GM23338 (cell line): Measurements from ENCODE around the gene VPS25. TPM values are rescaled to one million over a fixed set of nuclear protein-coding genes. Genes with fewer than 3 reads are reported as not detected.

Source experiments
- ATAC-seq: fragments of 200-7000 bp; cut with Tn5 transposase; 3 replicates; pipeline ENCODE4 v1.9.1; 2020
- DNase-seq: peaks from one replicate; pipeline ENCODE4 v3.0.0-alpha.2; 2015; ENCODE audit warnings: low spot score
- H2AFZ ChIP-seq: fragments of 200-600 bp; sonication (generic); 2 replicates; pipeline ENCODE4 v1.8.0; 2016; ENCODE audit warnings: antibody characterized with exemption, mild to moderate bottlenecking, moderate library complexity
- H3F3A ChIP-seq: fragments of 200-600 bp; sonication (generic); replicated peaks from 2 replicates; pipeline ENCODE4 v1.8.0; 2017; ENCODE audit warnings: antibody characterized with exemption, mixed run types, low read depth
- H3K27ac ChIP-seq: fragments of 200-600 bp; sonication (generic); 2 replicates; pipeline ENCODE4 v1.6.1; 2016; ENCODE audit warnings: low read depth
- H3K27me3 ChIP-seq: fragments of 200-600 bp; sonication (generic); 2 replicates; pipeline ENCODE4 v1.8.0; 2016; ENCODE audit warnings: mild to moderate bottlenecking, mixed run types, moderate library complexity; ENCODE audit not compliant: insufficient read depth
- H3K36me3 ChIP-seq: fragments of 200-600 bp; sonication (generic); 2 replicates; pipeline ENCODE4 v1.8.0; 2016; ENCODE audit warnings: mild to moderate bottlenecking; ENCODE audit not compliant: insufficient read depth
- H3K4me1 ChIP-seq: fragments of 200-600 bp; sonication (generic); 2 replicates; pipeline ENCODE4 v1.8.0; 2016; ENCODE audit warnings: mild to moderate bottlenecking, moderate library complexity; ENCODE audit not compliant: insufficient read depth
- H3K4me2 ChIP-seq: fragments of 200-600 bp; sonication (generic); 2 replicates; pipeline ENCODE4 v1.7.1; 2017; ENCODE audit warnings: mixed run types
- H3K4me3 ChIP-seq: fragments of 200-600 bp; sonication (generic); 2 replicates; pipeline ENCODE4 v1.6.1; 2016; ENCODE audit warnings: mixed run types
- H3K79me2 ChIP-seq: fragments of 200-600 bp; sonication (generic); replicated peaks from 2 replicates; pipeline ENCODE4 v1.8.0; 2017; ENCODE audit warnings: mild to moderate bottlenecking; ENCODE audit not compliant: insufficient read depth
- H3K9me2 ChIP-seq: fragments of 200-600 bp; sonication (generic); 2 replicates; pipeline ENCODE4 v1.8.0; 2017; ENCODE audit not compliant: insufficient read depth
- H4K20me1 ChIP-seq: fragments of 200-600 bp; sonication (generic); replicated peaks from 2 replicates; pipeline ENCODE4 v1.8.0; 2017; ENCODE audit warnings: mild to moderate bottlenecking; ENCODE audit not compliant: insufficient read depth
- H3K27ac Mint-ChIP-seq: 2 replicates; pipeline ENCODE4 v1.8.0; 2020; ENCODE audit warnings: inconsistent platforms, mild to moderate bottlenecking, moderate library complexity, mixed read lengths
- H3K27me3 Mint-ChIP-seq: 3 replicates; pipeline ENCODE4 v1.8.0; 2022; ENCODE audit warnings: low read depth, mild to moderate bottlenecking, moderate library complexity, mixed read lengths, inconsistent platforms; ENCODE audit not compliant: insufficient read depth, poor library complexity
- H3K36me3 Mint-ChIP-seq: 3 replicates; pipeline ENCODE4 v1.8.0; 2021; ENCODE audit warnings: low read depth, mild to moderate bottlenecking, inconsistent platforms, moderate library complexity, mixed read lengths
- H3K4me1 Mint-ChIP-seq: 3 replicates; pipeline ENCODE4 v1.8.0; 2020; ENCODE audit warnings: mild to moderate bottlenecking, inconsistent platforms, mixed read lengths
- H3K4me3 Mint-ChIP-seq: 3 replicates; pipeline ENCODE4 v1.8.0; 2021; ENCODE audit warnings: moderate library complexity, mild to moderate bottlenecking, inconsistent platforms, mixed read lengths
- H3K9me3 Mint-ChIP-seq: 3 replicates; pipeline ENCODE4 v1.8.0; 2020; ENCODE audit warnings: moderate library complexity, mild to moderate bottlenecking, inconsistent platforms, mixed read lengths
- CREB1 ChIP-seq: fragments of 250-450 bp; sonication (Bioruptor Pico); IDR thresholded peaks from 2 replicates; pipeline ENCODE4 v1.5.0; 2020; ENCODE audit warnings: low read depth, mild to moderate bottlenecking, moderate library complexity
- EZH2 ChIP-seq: fragments of 200-600 bp; sonication (generic); IDR thresholded peaks from one replicate; pipeline ENCODE4 v1.8.0; 2017; ENCODE audit warnings: antibody characterized with exemption, mild to moderate bottlenecking, low read depth; ENCODE audit not compliant: unreplicated experiment
- EZH2phosphoT487 ChIP-seq: fragments of 200-600 bp; sonication (generic); IDR thresholded peaks from one replicate; pipeline ENCODE4 v1.8.1; 2018; ENCODE audit warnings: antibody characterized with exemption; ENCODE audit not compliant: unreplicated experiment
- JUNB ChIP-seq: IDR thresholded peaks from one replicate; pipeline ENCODE4 v1.6.1; 2016; ENCODE audit warnings: antibody characterized with exemption; ENCODE audit not compliant: unreplicated experiment
- NANOG ChIP-seq: IDR thresholded peaks from 2 replicates; pipeline ENCODE4 v1.6.1; 2016; ENCODE audit warnings: antibody characterized with exemption, borderline replicate concordance
- POLR2AphosphoS5 ChIP-seq: IDR thresholded peaks from 2 replicates; pipeline ENCODE4 v1.6.1; 2016; ENCODE audit warnings: antibody characterized with exemption, low read depth
- STAT1 ChIP-seq: IDR thresholded peaks from one replicate; pipeline ENCODE4 v1.6.1; 2016; ENCODE audit warnings: antibody characterized with exemption; ENCODE audit not compliant: unreplicated experiment
- ZNF114 ChIP-seq: fragments of 250-450 bp; sonication (Bioruptor Pico); IDR thresholded peaks from 2 replicates; pipeline ENCODE4 v1.5.0; 2020; ENCODE audit warnings: mild to moderate bottlenecking, moderate library complexity
- ZNF331 ChIP-seq: fragments of 250-450 bp; sonication (Bioruptor Pico); IDR thresholded peaks from 2 replicates; pipeline ENCODE4 v1.5.0; 2020; ENCODE audit warnings: low read depth, mild to moderate bottlenecking, moderate library complexity
- polyA plus RNA-seq: library from polyadenylated mRNA; unstranded; fragments of >200 nt; fragmentation: Nextera tagmentation; extraction: Ambion mirVana; gene quantifications from 2 replicates; pipeline ENCODE4 v1.2.1, GENCODE V29; 2016
- total RNA-seq: library from RNA; depleted of rRNA; stranded (reverse); fragments of >200 nt; shearing (Covaris generic); gene quantifications from 2 replicates; pipeline ENCODE4 v1.2.3, GENCODE V29; 2014
- TF ChIP-seq, protein P1 (sequence below): IDR thresholded peaks from one replicate; pipeline ENCODE4 v1.6.1; 2018; ENCODE audit warnings: antibody characterized with exemption; ENCODE audit not compliant: unreplicated experiment
- TF ChIP-seq, protein P2 (sequence below): fragments of 250-450 bp; sonication (Bioruptor Pico); IDR thresholded peaks from 2 replicates; pipeline ENCODE4 v1.5.0; 2020; ENCODE audit warnings: mild to moderate bottlenecking, moderate library complexity
- TF ChIP-seq, protein P3 (sequence below), 2 experiments: fragments of 200-600 bp in 1 of 2; sonication (generic) in 1 of 2; conservative IDR thresholded peaks; 2 replicates each; pipeline versions ENCODE4 v1.5.1 to v1.6.1; 2016 to 2017; ENCODE audit warnings: antibody characterized with exemption in 2 of 2, low read depth in 2 of 2, mild to moderate bottlenecking in 2 of 2, moderate library complexity in 1 of 2

The VPS25 gene
- total and polyA plus RNA-seq, 2 experiments from 2014 or later = 105 to 110 TPM

GRCh38 chr17:42780851-42781638 is 7.8 kb downstream of the VPS25 start (continued):
- TF ChIP-seq, protein P1, sequence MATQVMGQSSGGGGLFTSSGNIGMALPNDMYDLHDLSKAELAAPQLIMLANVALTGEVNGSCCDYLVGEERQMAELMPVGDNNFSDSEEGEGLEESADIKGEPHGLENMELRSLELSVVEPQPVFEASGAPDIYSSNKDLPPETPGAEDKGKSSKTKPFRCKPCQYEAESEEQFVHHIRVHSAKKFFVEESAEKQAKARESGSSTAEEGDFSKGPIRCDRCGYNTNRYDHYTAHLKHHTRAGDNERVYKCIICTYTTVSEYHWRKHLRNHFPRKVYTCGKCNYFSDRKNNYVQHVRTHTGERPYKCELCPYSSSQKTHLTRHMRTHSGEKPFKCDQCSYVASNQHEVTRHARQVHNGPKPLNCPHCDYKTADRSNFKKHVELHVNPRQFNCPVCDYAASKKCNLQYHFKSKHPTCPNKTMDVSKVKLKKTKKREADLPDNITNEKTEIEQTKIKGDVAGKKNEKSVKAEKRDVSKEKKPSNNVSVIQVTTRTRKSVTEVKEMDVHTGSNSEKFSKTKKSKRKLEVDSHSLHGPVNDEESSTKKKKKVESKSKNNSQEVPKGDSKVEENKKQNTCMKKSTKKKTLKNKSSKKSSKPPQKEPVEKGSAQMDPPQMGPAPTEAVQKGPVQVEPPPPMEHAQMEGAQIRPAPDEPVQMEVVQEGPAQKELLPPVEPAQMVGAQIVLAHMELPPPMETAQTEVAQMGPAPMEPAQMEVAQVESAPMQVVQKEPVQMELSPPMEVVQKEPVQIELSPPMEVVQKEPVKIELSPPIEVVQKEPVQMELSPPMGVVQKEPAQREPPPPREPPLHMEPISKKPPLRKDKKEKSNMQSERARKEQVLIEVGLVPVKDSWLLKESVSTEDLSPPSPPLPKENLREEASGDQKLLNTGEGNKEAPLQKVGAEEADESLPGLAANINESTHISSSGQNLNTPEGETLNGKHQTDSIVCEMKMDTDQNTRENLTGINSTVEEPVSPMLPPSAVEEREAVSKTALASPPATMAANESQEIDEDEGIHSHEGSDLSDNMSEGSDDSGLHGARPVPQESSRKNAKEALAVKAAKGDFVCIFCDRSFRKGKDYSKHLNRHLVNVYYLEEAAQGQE = no peak

GRCh38 chr17:42781639-42782165 is 8.5 kb downstream of the VPS25 start:
- no peak for DNase-seq
- H3K4me1 Mint-ChIP-seq = peaks cover 24% of the 10 kb centered on the region
- no peak for ATAC-seq
- no peaks in the 10 kb centered on the region for H3K9me2 ChIP-seq
- H3K36me3 Mint-ChIP-seq = peaks cover 24% of the 10 kb centered on the region
- peaks cover 34% of the 10 kb centered on the region for H3K27me3 ChIP-seq
- H2AFZ ChIP-seq = no peak overlapping the region
- H3K4me1 ChIP-seq = peaks cover 21% of the 10 kb centered on the region; the same call in 1 of the 2 replicates
- peak overlapping the region; percentile 72 for H3K4me3 Mint-ChIP-seq
- H3K27ac ChIP-seq = no peak overlapping the region
- H3K27me3 Mint-ChIP-seq = peaks cover 44% of the 10 kb centered on the region
- peaks cover 12% of the 10 kb centered on the region; the same call in 1 of the 2 replicates for H3F3A ChIP-seq
- no peak overlapping the region for H3K4me3 ChIP-seq
- H4K20me1 ChIP-seq = no peaks in the 10 kb centered on the region
- peak overlapping the region; percentile 93; the same call in 1 of the 2 replicates for H3K4me2 ChIP-seq
- no peak overlapping the region for H3K27ac Mint-ChIP-seq
- H3K36me3 ChIP-seq = no peaks in the 10 kb centered on the region
- no peaks in the 10 kb centered on the region; the same call in 2 of the 3 replicates for H3K9me3 Mint-ChIP-seq
- no peaks in the 10 kb centered on the region for H3K79me2 ChIP-seq
- TF ChIP-seq STAT1 (no peak), JUNB (no peak), NANOG (no peak), ZNF114 (CRISPR knock-in tag) (no peak), ZNF331 (CRISPR knock-in tag) (no peak), EZH2phosphoT487 (no peak), POLR2AphosphoS5 (no peak), CREB1 (CRISPR knock-in tag) (no peak), EZH2 (no peak)
- TF ChIP-seq, protein P2, sequence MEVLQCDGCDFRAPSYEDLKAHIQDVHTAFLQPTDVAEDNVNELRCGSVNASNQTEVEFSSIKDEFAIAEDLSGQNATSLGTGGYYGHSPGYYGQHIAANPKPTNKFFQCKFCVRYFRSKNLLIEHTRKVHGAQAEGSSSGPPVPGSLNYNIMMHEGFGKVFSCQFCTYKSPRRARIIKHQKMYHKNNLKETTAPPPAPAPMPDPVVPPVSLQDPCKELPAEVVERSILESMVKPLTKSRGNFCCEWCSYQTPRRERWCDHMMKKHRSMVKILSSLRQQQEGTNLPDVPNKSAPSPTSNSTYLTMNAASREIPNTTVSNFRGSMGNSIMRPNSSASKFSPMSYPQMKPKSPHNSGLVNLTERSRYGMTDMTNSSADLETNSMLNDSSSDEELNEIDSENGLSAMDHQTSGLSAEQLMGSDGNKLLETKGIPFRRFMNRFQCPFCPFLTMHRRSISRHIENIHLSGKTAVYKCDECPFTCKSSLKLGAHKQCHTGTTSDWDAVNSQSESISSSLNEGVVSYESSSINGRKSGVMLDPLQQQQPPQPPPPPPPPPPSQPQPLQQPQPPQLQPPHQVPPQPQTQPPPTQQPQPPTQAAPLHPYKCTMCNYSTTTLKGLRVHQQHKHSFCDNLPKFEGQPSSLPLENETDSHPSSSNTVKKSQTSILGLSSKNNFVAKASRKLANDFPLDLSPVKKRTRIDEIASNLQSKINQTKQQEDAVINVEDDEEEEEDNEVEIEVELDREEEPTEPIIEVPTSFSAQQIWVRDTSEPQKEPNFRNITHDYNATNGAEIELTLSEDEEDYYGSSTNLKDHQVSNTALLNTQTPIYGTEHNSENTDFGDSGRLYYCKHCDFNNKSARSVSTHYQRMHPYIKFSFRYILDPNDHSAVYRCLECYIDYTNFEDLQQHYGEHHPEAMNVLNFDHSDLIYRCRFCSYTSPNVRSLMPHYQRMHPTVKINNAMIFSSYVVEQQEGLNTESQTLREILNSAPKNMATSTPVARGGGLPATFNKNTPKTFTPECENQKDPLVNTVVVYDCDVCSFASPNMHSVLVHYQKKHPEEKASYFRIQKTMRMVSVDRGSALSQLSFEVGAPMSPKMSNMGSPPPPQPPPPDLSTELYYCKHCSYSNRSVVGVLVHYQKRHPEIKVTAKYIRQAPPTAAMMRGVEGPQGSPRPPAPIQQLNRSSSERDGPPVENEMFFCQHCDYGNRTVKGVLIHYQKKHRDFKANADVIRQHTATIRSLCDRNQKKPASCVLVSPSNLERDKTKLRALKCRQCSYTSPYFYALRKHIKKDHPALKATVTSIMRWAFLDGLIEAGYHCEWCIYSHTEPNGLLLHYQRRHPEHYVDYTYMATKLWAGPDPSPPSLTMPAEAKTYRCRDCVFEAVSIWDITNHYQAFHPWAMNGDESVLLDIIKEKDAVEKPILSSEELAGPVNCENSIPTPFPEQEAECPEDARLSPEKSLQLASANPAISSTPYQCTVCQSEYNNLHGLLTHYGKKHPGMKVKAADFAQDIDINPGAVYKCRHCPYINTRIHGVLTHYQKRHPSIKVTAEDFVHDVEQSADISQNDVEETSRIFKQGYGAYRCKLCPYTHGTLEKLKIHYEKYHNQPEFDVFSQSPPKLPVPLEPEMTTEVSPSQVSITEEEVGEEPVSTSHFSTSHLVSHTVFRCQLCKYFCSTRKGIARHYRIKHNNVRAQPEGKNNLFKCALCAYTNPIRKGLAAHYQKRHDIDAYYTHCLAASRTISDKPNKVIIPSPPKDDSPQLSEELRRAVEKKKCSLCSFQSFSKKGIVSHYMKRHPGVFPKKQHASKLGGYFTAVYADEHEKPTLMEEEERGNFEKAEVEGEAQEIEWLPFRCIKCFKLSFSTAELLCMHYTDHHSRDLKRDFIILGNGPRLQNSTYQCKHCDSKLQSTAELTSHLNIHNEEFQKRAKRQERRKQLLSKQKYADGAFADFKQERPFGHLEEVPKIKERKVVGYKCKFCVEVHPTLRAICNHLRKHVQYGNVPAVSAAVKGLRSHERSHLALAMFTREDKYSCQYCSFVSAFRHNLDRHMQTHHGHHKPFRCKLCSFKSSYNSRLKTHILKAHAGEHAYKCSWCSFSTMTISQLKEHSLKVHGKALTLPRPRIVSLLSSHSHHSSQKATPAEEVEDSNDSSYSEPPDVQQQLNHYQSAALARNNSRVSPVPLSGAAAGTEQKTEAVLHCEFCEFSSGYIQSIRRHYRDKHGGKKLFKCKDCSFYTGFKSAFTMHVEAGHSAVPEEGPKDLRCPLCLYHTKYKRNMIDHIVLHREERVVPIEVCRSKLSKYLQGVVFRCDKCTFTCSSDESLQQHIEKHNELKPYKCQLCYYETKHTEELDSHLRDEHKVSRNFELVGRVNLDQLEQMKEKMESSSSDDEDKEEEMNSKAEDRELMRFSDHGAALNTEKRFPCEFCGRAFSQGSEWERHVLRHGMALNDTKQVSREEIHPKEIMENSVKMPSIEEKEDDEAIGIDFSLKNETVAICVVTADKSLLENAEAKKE (CRISPR knock-in tag) = no peak
- TF ChIP-seq, protein P3, sequence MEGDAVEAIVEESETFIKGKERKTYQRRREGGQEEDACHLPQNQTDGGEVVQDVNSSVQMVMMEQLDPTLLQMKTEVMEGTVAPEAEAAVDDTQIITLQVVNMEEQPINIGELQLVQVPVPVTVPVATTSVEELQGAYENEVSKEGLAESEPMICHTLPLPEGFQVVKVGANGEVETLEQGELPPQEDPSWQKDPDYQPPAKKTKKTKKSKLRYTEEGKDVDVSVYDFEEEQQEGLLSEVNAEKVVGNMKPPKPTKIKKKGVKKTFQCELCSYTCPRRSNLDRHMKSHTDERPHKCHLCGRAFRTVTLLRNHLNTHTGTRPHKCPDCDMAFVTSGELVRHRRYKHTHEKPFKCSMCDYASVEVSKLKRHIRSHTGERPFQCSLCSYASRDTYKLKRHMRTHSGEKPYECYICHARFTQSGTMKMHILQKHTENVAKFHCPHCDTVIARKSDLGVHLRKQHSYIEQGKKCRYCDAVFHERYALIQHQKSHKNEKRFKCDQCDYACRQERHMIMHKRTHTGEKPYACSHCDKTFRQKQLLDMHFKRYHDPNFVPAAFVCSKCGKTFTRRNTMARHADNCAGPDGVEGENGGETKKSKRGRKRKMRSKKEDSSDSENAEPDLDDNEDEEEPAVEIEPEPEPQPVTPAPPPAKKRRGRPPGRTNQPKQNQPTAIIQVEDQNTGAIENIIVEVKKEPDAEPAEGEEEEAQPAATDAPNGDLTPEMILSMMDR (conservative IDR thresholded peaks at IDR 0.05; ENCODE audit: low read depth in 2 of 2) = no peak
